Measurements from ENCODE around the gene BRSK1.

Gene BRSK1

GRCh38 chr19:55303477-55303876 lies 19.7 kb downstream of the BRSK1 start:
- TF ChIP-seq REST (IDR thresholded peaks at IDR 0.05; ENCODE audit: insufficient read depth in 1 of 2, low read depth in 2 of 2, low read length in 2 of 2) (no peak), TAF1 (IDR thresholded peaks at IDR 0.05; ENCODE audit: borderline replicate concordance, insufficient read depth, low read length) (no peak), POLR2AphosphoS5 (IDR thresholded peaks at IDR 0.05; ENCODE audit: low read depth, low read length) (no peak), FOXP2 (optimal IDR thresholded peaks at IDR 0.05; ENCODE audit: borderline replicate concordance, extremely low read depth, extremely low read length, insufficient read depth) (no peak), SIN3A (IDR thresholded peaks at IDR 0.05; ENCODE audit: borderline replicate concordance, insufficient read depth, low read length) (no peak)

DNA sequence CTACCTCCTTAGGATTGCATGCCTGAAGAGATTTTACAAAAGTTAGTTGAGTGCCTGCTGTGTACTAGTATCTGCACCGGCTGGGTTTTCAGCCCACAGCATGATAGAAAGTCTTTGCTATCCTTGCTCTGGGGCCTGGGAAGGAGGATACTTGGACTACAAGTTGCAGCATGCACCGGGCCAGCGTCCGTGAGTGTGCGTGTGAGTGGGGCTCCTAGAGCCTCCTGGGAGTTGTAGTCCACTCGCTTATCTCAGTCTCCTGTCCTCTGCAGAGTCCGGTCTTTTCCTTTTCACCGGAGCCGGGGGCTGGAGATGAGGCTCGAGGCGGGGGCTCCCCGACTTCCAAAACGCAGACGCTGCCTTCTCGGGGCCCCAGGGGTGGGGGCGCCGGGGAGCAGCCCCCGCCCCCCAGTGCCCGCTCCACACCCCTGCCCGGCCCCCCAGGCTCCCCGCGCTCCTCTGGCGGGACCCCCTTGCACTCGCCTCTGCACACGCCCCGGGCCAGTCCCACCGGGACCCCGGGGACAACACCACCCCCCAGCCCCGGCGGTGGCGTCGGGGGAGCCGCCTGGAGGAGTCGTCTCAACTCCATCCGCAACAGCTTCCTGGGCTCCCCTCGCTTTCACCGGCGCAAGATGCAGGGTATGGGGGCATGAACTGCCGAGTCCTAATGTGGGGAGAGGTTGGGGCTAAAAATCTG lies 20.6 kb downstream of the BRSK1 start:
- TF ChIP-seq FOXP2 (optimal IDR thresholded peaks at IDR 0.05; ENCODE audit: borderline replicate concordance, extremely low read depth, extremely low read length, insufficient read depth) = no peak
- no peak for TF ChIP-seq TAF1 (IDR thresholded peaks at IDR 0.05; ENCODE audit: borderline replicate concordance, insufficient read depth, low read length)
- TF ChIP-seq SIN3A (IDR thresholded peaks at IDR 0.05; ENCODE audit: borderline replicate concordance, insufficient read depth, low read length) = no peak
- TF ChIP-seq POLR2AphosphoS5 (IDR thresholded peaks at IDR 0.05; ENCODE audit: low read depth, low read length) = no peak
- no peak for TF ChIP-seq REST (IDR thresholded peaks at IDR 0.05; ENCODE audit: insufficient read depth in 1 of 2, low read depth in 2 of 2, low read length in 2 of 2)

- no peak for TF ChIP-seq TAF1 (IDR thresholded peaks at IDR 0.05; ENCODE audit: borderline replicate concordance, insufficient read depth, low read length)
- no peak for TF ChIP-seq REST (IDR thresholded peaks at IDR 0.05; ENCODE audit: insufficient read depth in 1 of 2, low read depth in 2 of 2, low read length in 2 of 2)
- TF ChIP-seq SIN3A (IDR thresholded peaks at IDR 0.05; ENCODE audit: borderline replicate concordance, insufficient read depth, low read length) = no peak
- no peak for TF ChIP-seq FOXP2 (optimal IDR thresholded peaks at IDR 0.05; ENCODE audit: borderline replicate concordance, extremely low read depth, extremely low read length, insufficient read depth)
Observed at GRCh38 chr19:55304980-55305379, 21.2 kb downstream of the BRSK1 start.

GRCh38 chr19:55305491-55305890 lies 21.7 kb downstream of the BRSK1 start:
- TF ChIP-seq SIN3A (IDR thresholded peaks at IDR 0.05; ENCODE audit: borderline replicate concordance, insufficient read depth, low read length) = no peak
- TF ChIP-seq POLR2AphosphoS5 (IDR thresholded peaks at IDR 0.05; ENCODE audit: low read depth, low read length) = no peak
- TF ChIP-seq TAF1 (IDR thresholded peaks at IDR 0.05; ENCODE audit: borderline replicate concordance, insufficient read depth, low read length) = no peak
- TF ChIP-seq REST (IDR thresholded peaks at IDR 0.05; ENCODE audit: insufficient read depth in 1 of 2, low read depth in 2 of 2, low read length in 2 of 2) = no peak
- TF ChIP-seq FOXP2 (optimal IDR thresholded peaks at IDR 0.05; ENCODE audit: borderline replicate concordance, extremely low read depth, extremely low read length, insufficient read depth) = no peak
